Loucy (cell line): Measurements from ENCODE around the gene GSG1L.

Experiments used
- H2AFZ ChIP-seq: fragments of 200-600 bp; sonication (generic); 2 replicates; pipeline ENCODE4 v1.6.0; 2016; ENCODE audit warnings: antibody characterized with exemption, mild to moderate bottlenecking, low read length, moderate library complexity
- H3F3A ChIP-seq: fragments of 200-600 bp; 2 replicates; pipeline ENCODE4 v1.6.0; 2016; ENCODE audit warnings: antibody characterized with exemption, low read depth, mild to moderate bottlenecking
- H3K27me3 ChIP-seq: fragments of 200-600 bp; sonication (generic); 2 replicates; pipeline ENCODE4 v1.6.1; 2014; ENCODE audit warnings: low read length, mild to moderate bottlenecking; ENCODE audit not compliant: insufficient read depth, poor library complexity, severe bottlenecking
- H3K36me3 ChIP-seq: fragments of 200-600 bp; sonication (generic); 2 replicates; pipeline ENCODE4 v1.6.1; 2016; ENCODE audit warnings: low read length; ENCODE audit not compliant: insufficient read depth
- H3K4me1 ChIP-seq: fragments of 200-600 bp; sonication (generic); 2 replicates; pipeline ENCODE4 v1.5.1; 2014; ENCODE audit warnings: low read length, mild to moderate bottlenecking; ENCODE audit not compliant: insufficient read depth, poor library complexity, severe bottlenecking
- H3K4me2 ChIP-seq: fragments of 200-600 bp; sonication (generic); 2 replicates; pipeline ENCODE4 v1.6.0; 2014; ENCODE audit warnings: antibody characterized with exemption, low read length, low read depth, mild to moderate bottlenecking; ENCODE audit not compliant: poor library complexity, severe bottlenecking
- H3K4me3 ChIP-seq: fragments of 200-600 bp; sonication (generic); 2 replicates; pipeline ENCODE4 v1.5.1; 2014; ENCODE audit warnings: low read length, mild to moderate bottlenecking, mixed read lengths; ENCODE audit not compliant: poor library complexity, severe bottlenecking
- H3K79me2 ChIP-seq: fragments of 200-600 bp; sonication (generic); 2 replicates; pipeline ENCODE4 v1.6.1; 2014; ENCODE audit warnings: low read length; ENCODE audit not compliant: insufficient read depth
- H3K9ac ChIP-seq: fragments of 200-600 bp; sonication (generic); 2 replicates; pipeline ENCODE4 v1.6.0; 2014; ENCODE audit warnings: mild to moderate bottlenecking, low read depth, low read length, moderate library complexity; ENCODE audit not compliant: poor library complexity, severe bottlenecking
- H3K9me2 ChIP-seq: fragments of 200-600 bp; sonication (generic); replicated peaks from 2 replicates; pipeline ENCODE4 v1.6.1; 2016; ENCODE audit warnings: low read depth, low read length, mixed read lengths
- H3K9me3 ChIP-seq: fragments of 200-600 bp; sonication (generic); 2 replicates; pipeline ENCODE4 v1.6.1; 2014; ENCODE audit warnings: mild to moderate bottlenecking, antibody characterized with exemption, low read length, low read depth; ENCODE audit not compliant: insufficient read depth
- H4K20me1 ChIP-seq: fragments of 200-600 bp; sonication (generic); 2 replicates; pipeline ENCODE4 v1.6.0; 2014; ENCODE audit warnings: antibody characterized with exemption, low read length, mild to moderate bottlenecking; ENCODE audit not compliant: insufficient read depth, poor library complexity, severe bottlenecking
- CTCF ChIP-seq: fragments of 200-600 bp; sonication (generic); conservative IDR thresholded peaks from 2 replicates; pipeline ENCODE4 v1.5.1; 2014; ENCODE audit warnings: mild to moderate bottlenecking, antibody characterized with exemption, low read length
- EZH2phosphoT487 ChIP-seq: fragments of 200-600 bp; IDR thresholded peaks from 2 replicates; pipeline ENCODE4 v1.6.1; 2018; ENCODE audit warnings: antibody characterized with exemption, mild to moderate bottlenecking, moderate library complexity, borderline replicate concordance

The GSG1L gene

GRCh38 chr16:27867122-27868110 lies 196.1 kb downstream of the GSG1L start:
- H3K9me2 ChIP-seq: no peaks in the 10 kb centered on the region
- H3K79me2 ChIP-seq: no peaks in the 10 kb centered on the region
- no peaks in the 10 kb centered on the region for H3K27me3 ChIP-seq
- no peaks in the 10 kb centered on the region for H3F3A ChIP-seq
- H3K4me3 ChIP-seq: no peak overlapping the region
- H3K4me1 ChIP-seq: no peaks in the 10 kb centered on the region
- TF ChIP-seq CTCF (peak; percentile 52; the same call in 1 of the 2 replicates), EZH2phosphoT487 (no peak)
- H2AFZ ChIP-seq: no peak overlapping the region
- no peaks in the 10 kb centered on the region for H3K36me3 ChIP-seq
- peaks cover 8% of the 10 kb centered on the region; the same call in 1 of the 2 replicates for H3K9me3 ChIP-seq
- H3K4me2 ChIP-seq: no peak overlapping the region
- H4K20me1 ChIP-seq: no peaks in the 10 kb centered on the region
- no peak overlapping the region for H3K9ac ChIP-seq

GRCh38 chr16:27863377-27863776 lies 200.1 kb downstream of the GSG1L start:
- no peaks in the 10 kb centered on the region for H3K36me3 ChIP-seq
- no peaks in the 10 kb centered on the region for H4K20me1 ChIP-seq
- TF ChIP-seq CTCF (no peak), EZH2phosphoT487 (no peak)
- H2AFZ ChIP-seq: no peak overlapping the region
- peaks cover 8% of the 10 kb centered on the region; the same call in 1 of the 2 replicates for H3K9me3 ChIP-seq
- no peaks in the 10 kb centered on the region for H3K9me2 ChIP-seq
- H3K4me1 ChIP-seq: no peaks in the 10 kb centered on the region
- H3F3A ChIP-seq: no peaks in the 10 kb centered on the region
- no peaks in the 10 kb centered on the region for H3K27me3 ChIP-seq
- no peak overlapping the region for H3K9ac ChIP-seq
- no peaks in the 10 kb centered on the region for H3K79me2 ChIP-seq
- H3K4me2 ChIP-seq: no peak overlapping the region
- H3K4me3 ChIP-seq: no peak overlapping the region

- H3K36me3 ChIP-seq: no peaks in the 10 kb centered on the region
- no peak overlapping the region for H3K4me2 ChIP-seq
- no peaks in the 10 kb centered on the region for H4K20me1 ChIP-seq
- H3K9me3 ChIP-seq: peaks cover 8% of the 10 kb centered on the region; the same call in 1 of the 2 replicates
- TF ChIP-seq EZH2phosphoT487 (no peak), CTCF (no peak)
- H2AFZ ChIP-seq: no peak overlapping the region
- no peaks in the 10 kb centered on the region for H3K79me2 ChIP-seq
- H3K9ac ChIP-seq: no peak overlapping the region
- no peaks in the 10 kb centered on the region for H3K4me1 ChIP-seq
- no peaks in the 10 kb centered on the region for H3F3A ChIP-seq
- H3K27me3 ChIP-seq: no peaks in the 10 kb centered on the region
- no peaks in the 10 kb centered on the region for H3K9me2 ChIP-seq
- H3K4me3 ChIP-seq: no peak overlapping the region
These were observed 200.6 kb downstream of the GSG1L start for GRCh38 chr16:27862953-27863352.
